ENCODE results near the gene MARS1. TPM values are rescaled to one million over a fixed set of nuclear protein-coding genes. Genes with fewer than 3 reads are reported as not detected.
A peak's percentile ranks its signal among the peaks of the same experiment; 100 is the strongest.

Gene MARS1
- total RNA-seq, 4 donors from 2014 or later = 37.7 to 81.1 (median 42.0) TPM

GRCh38 chr12:57536597-57536942 lies 48.7 kb downstream of the MARS1 start:
- TF ChIP-seq POLR2A (IDR thresholded peaks at IDR 0.05) = no peak
- no peak overlapping the region for H3K27ac ChIP-seq
- no peaks in the 10 kb centered on the region for H3K4me1 ChIP-seq
- no peak for DNase-seq
- H3K4me3 ChIP-seq = no peak overlapping the region
- peaks cover 2 to 75% of the 10 kb centered on the region in 2 donors for H3K36me3 ChIP-seq
- intact Hi-C loops (cut with DNase I; ENCODE audit: low total_unique reads) = no loop called here
- no peaks in the 10 kb centered on the region for H3K9me3 ChIP-seq
- ATAC-seq = no peak
- H3K27me3 ChIP-seq = no peaks in the 10 kb centered on the region
- in situ Hi-C loops (cut with MboI; ENCODE audit: low sequenced_read_pairs in 4 of 4) = no loop called here

GRCh38 chr12:57539134-57539768 lies 51.4 kb downstream of the MARS1 start:
- TF ChIP-seq CTCF (IDR thresholded peaks at IDR 0.05 in 4 of 5, conservative IDR thresholded peaks at IDR 0.05 in 1 of 5) (no peak), POLR2A (IDR thresholded peaks at IDR 0.05) (no peak)
- in situ Hi-C loops (cut with MboI; ENCODE audit: low sequenced_read_pairs in 4 of 4) = no loop called here
- Histone ChIP-seq H3K36me3 (peaks cover 0 to 62% of the 10 kb centered on the region in 2 donors), H3K4me3 (no peak overlapping the region), H3K9me3 (no peaks in the 10 kb centered on the region), H3K27me3 (no peaks in the 10 kb centered on the region), H3K4me1 (no peaks in the 10 kb centered on the region), H3K27ac (no peak overlapping the region)
- ATAC-seq (no peak), DNase-seq (no peak)
- intact Hi-C loops (cut with DNase I; ENCODE audit: low total_unique reads) = no loop called here

GRCh38 chr12:57541001-57541400 lies 53.1 kb downstream of the MARS1 start:
- no peak for ATAC-seq
- no peak overlapping the region for H3K4me3 ChIP-seq
- H3K27me3 ChIP-seq = no peaks in the 10 kb centered on the region
- peaks cover 11 to 12% of the 10 kb centered on the region in 2 donors for H3K4me1 ChIP-seq
- no peak overlapping the region for H3K27ac ChIP-seq
- peaks cover 0 to 47% of the 10 kb centered on the region in 2 donors for H3K36me3 ChIP-seq
- intact Hi-C loops (cut with DNase I; ENCODE audit: low total_unique reads) (no loop called here), in situ Hi-C loops (cut with MboI; ENCODE audit: low sequenced_read_pairs in 4 of 4) (no loop called here)
- no peaks in the 10 kb centered on the region for H3K9me3 ChIP-seq
- no peak for TF ChIP-seq CTCF (IDR thresholded peaks at IDR 0.05 in 4 of 5, conservative IDR thresholded peaks at IDR 0.05 in 1 of 5)
- no peak for DNase-seq

- Histone ChIP-seq H3K27me3 (no peaks in the 10 kb centered on the region), H3K4me3 (no peak overlapping the region), H3K27ac (no peak overlapping the region), H3K36me3 (peaks cover 0 to 47% of the 10 kb centered on the region in 2 donors), H3K9me3 (no peaks in the 10 kb centered on the region), H3K4me1 (peaks cover 15 to 16% of the 10 kb centered on the region in 2 donors)
- in situ Hi-C loops (cut with MboI; ENCODE audit: low sequenced_read_pairs in 4 of 4) = no loop called here
- intact Hi-C loops (cut with DNase I; ENCODE audit: low total_unique reads) = no loop called here
- ATAC-seq (no peak), DNase-seq (no peak)
- TF ChIP-seq CTCF (IDR thresholded peaks at IDR 0.05 in 4 of 5, conservative IDR thresholded peaks at IDR 0.05 in 1 of 5) = no peak
- no peak for TF ChIP-seq POLR2A (IDR thresholded peaks at IDR 0.05)
Observed at GRCh38 chr12:57541717-57542116, 53.8 kb downstream of the MARS1 start.

GRCh38 chr12:57543581-57543980 lies 55.7 kb downstream of the MARS1 start:
- H3K36me3 ChIP-seq = peaks cover 0 to 37% of the 10 kb centered on the region in 2 donors
- ATAC-seq = no peak

More at GRCh38 chr12:57543581-57543980, 55.7 kb downstream of the MARS1 start:
- H3K27me3 ChIP-seq = peaks cover 0 to 5% (median 4%) of the 10 kb centered on the region in 3 donors
- H3K9me3 ChIP-seq = no peaks in the 10 kb centered on the region
- no peak overlapping the region for H3K4me3 ChIP-seq
- DNase-seq = no peak
- H3K27ac ChIP-seq = peak overlapping the region in 1 of 4 donors; percentile 8
- TF ChIP-seq POLR2A (IDR thresholded peaks at IDR 0.05) (no peak), CTCF (IDR thresholded peaks at IDR 0.05 in 4 of 5, conservative IDR thresholded peaks at IDR 0.05 in 1 of 5) (no peak)
- peaks cover 15 to 19% of the 10 kb centered on the region in 2 donors for H3K4me1 ChIP-seq
- intact Hi-C loops (cut with DNase I; ENCODE audit: low total_unique reads) = no loop called here
- in situ Hi-C loops (cut with MboI; ENCODE audit: low sequenced_read_pairs in 4 of 4) = no loop called here

Data from gastrocnemius medialis (tissue), 4 donors.